K562 (cell line): ENCODE data around the gene TMEM151A. TPM values are rescaled to one million over a fixed set of nuclear protein-coding genes. Genes with fewer than 3 reads are reported as not detected.
A peak's percentile ranks its signal among the peaks of the same experiment; 100 is the strongest.
"Not testable (repeated sequence)": the region's sequence is repeated elsewhere in the genome, so short reads cannot be mapped to it uniquely, and the experiment has no call there.

Experiments used
- ATAC-seq: fragments of 200-7000 bp; cut with Tn5 transposase; 3 replicates; pipeline ENCODE4 v1.9.1; 2020; ENCODE audit warnings: moderate library complexity
- BruUV-seq: library from RNA; stranded (reverse); fragments of 400-500 nt; replicated peaks from 2 replicates; lab custom pipeline; 2021; lab: Mats Ljungman, UMichigan
- CTCF ChIA-PET: fragments of 300-600 bp; formaldehyde crosslinking; extraction: SDS; loops from one replicate; lab custom pipeline; 2021; ENCODE audit warnings: low intra/inter-chr PET ratio; lab: Yijun Ruan, JAX
- POLR2A ChIA-PET: fragments of 300-600, 350-650 bp; sonication (Branson Sonifier 250); formaldehyde crosslinking; extraction: SDS; loops from one replicate; lab custom pipeline; 2021; ENCODE audit warnings: antibody characterized with exemption, inconsistent platforms; lab: Yijun Ruan, JAX
- DNase-seq, 4 experiments: peaks; one replicate each; pipeline versions ENCODE4 v3.0.0 to v3.0.0-alpha.2; 2011 to 2018; ENCODE audit warnings: low spot score in 3 of 4, mixed read lengths in 3 of 4; ENCODE audit errors: extremely low read depth in 1 of 4
- FAIRE-seq: peaks from 2 replicates; lab custom pipeline; 2011; peaks lifted over from hg19 to GRCh38; lab: Jason Lieb, UNC
- H2AFZ ChIP-seq: 2 replicates; pipeline ENCODE4 v1.6.0; 2011; ENCODE audit warnings: low read depth, low read length, control low read depth, inconsistent platforms
- H3K27ac ChIP-seq: fragments of 200-600 bp; 3 replicates; pipeline ENCODE4 v1.8.0; 2011; ENCODE audit warnings: low read depth, mild to moderate bottlenecking, control low read depth, inconsistent platforms, low read length, moderate library complexity, mixed read lengths; ENCODE audit errors: extremely low read depth
- H3K27me3 ChIP-seq, 2 experiments: fragments of 300-600 bp in 1 of 2; 2 replicates in 1 of 2; 3 replicates in 1 of 2; pipeline versions ENCODE4 v1.6.0 to v1.8.0; 2011; ENCODE audit warnings: inconsistent platforms in 2 of 2, low read length in 2 of 2, mild to moderate bottlenecking in 1 of 2, mixed read lengths in 1 of 2, moderate library complexity in 1 of 2; ENCODE audit not compliant: control insufficient read depth in 2 of 2, insufficient read depth in 2 of 2
- H3K36me3 ChIP-seq: fragments of 300-600 bp; 3 replicates; pipeline ENCODE4 v1.8.0; 2011; ENCODE audit warnings: mild to moderate bottlenecking, low read length, inconsistent platforms; ENCODE audit not compliant: control insufficient read depth, insufficient read depth
- H3K4me1 ChIP-seq, 2 experiments: fragments of 200-600 bp in 1 of 2; replicated peaks in 1 of 2; 2 replicates in 1 of 2; 3 replicates in 1 of 2; pipeline versions ENCODE4 v1.5.1 to v1.8.0; 2011; ENCODE audit warnings: inconsistent platforms in 2 of 2, low read length in 2 of 2, mild to moderate bottlenecking in 1 of 2, mixed read lengths in 1 of 2, moderate library complexity in 1 of 2; ENCODE audit not compliant: control insufficient read depth in 2 of 2, insufficient read depth in 2 of 2
- H3K4me2 ChIP-seq: 2 replicates; pipeline ENCODE4 v1.6.1; 2011; ENCODE audit warnings: low read length, control low read depth, inconsistent platforms, mixed read lengths; ENCODE audit not compliant: insufficient read depth
- H3K4me3 ChIP-seq: fragments of 200-600 bp; sonication (generic), shearing (Covaris generic); 2 replicates; pipeline ENCODE4 v1.5.1; 2016; ENCODE audit warnings: control low read depth, inconsistent platforms
- H3K79me2 ChIP-seq: fragments of 200-600 bp; 3 replicates; pipeline ENCODE4 v1.8.0; 2011; ENCODE audit warnings: low read length, inconsistent platforms; ENCODE audit not compliant: control insufficient read depth, insufficient read depth
- H3K9ac ChIP-seq, 2 experiments: 2 replicates each; pipeline versions ENCODE4 v1.6.0 to v1.6.1; 2011; ENCODE audit warnings: low read depth in 2 of 2, low read length in 2 of 2, control low read depth in 1 of 2, inconsistent platforms in 1 of 2, mild to moderate bottlenecking in 1 of 2, mixed read lengths in 1 of 2; ENCODE audit not compliant: insufficient read depth in 1 of 2
- H3K9me1 ChIP-seq: one replicate; pipeline ENCODE4 v1.6.0; 2011; ENCODE audit warnings: inconsistent platforms, mild to moderate bottlenecking, low read length, moderate library complexity; ENCODE audit not compliant: control insufficient read depth, insufficient read depth
- H3K9me3 ChIP-seq: replicated peaks from 2 replicates; pipeline ENCODE4 v1.5.1; 2011; ENCODE audit warnings: low read depth, low read length, inconsistent platforms; ENCODE audit not compliant: control insufficient read depth, insufficient read depth
- H4K20me1 ChIP-seq: replicated peaks from 2 replicates; pipeline ENCODE4 v1.6.1; 2011; ENCODE audit warnings: low read length, inconsistent platforms, mixed read lengths; ENCODE audit not compliant: control insufficient read depth, insufficient read depth
- ZBTB33 ChIP-seq: sonication (generic); formaldehyde crosslinking; IDR thresholded peaks from 2 replicates; pipeline ENCODE4 v1.8.1; 2023; ENCODE audit warnings: mild to moderate bottlenecking, missing genetic modification reagents
- WGBS: fragments of 100-300 bp; shearing (Covaris generic); methylation state at CpG from one replicate; pipeline ENCODE4 v1.1.6; 2016; ENCODE audit warnings: low coverage, mixed read lengths; ENCODE audit not compliant: insufficient coverage; ENCODE audit errors: missing lambda C conversion rate; 5-methylcytosine and 5-hydroxymethylcytosine counted together
- in situ Hi-C: fragments of 300-500 bp; cut with MboI; formaldehyde crosslinking; loops from 4 replicates; pipeline ENCODE4 v1.15.0; 2018; ENCODE audit warnings: inconsistent platforms, mixed read lengths
- intact Hi-C: fragments of 100-400 bp; cut with micrococcal nuclease; formaldehyde crosslinking; loops from 2 replicates; pipeline ENCODE4 v1.14.2; 2022
- polyA plus RNA-seq, 8 experiments: library from polyadenylated mRNA; depleted of rRNA in 4 of 8; stranded (reverse) in 5 of 8; unstranded in 3 of 8; fragments of >200 nt; fragmentation: Nextera tagmentation in 2 of 8; fragmentation: Illumina TruSeq in 1 of 8; extraction: Ambion mirVana in 2 of 8; extraction: Trizol in 1 of 8; gene quantifications; 2 replicates each; pipeline versions ENCODE4 v1.2.1 to v1.2.3, GENCODE V29; 2011 to 2014; ENCODE audit warnings: inconsistent platforms in 1 of 8, missing spikeins in 1 of 8
- total RNA-seq, 7 experiments: library from RNA; depleted of rRNA in 6 of 7; stranded (reverse); fragments of >200 nt in 6 of 7; fragmentation: Illumina TruSeq in 2 of 7; extraction: Trizol in 2 of 7; gene quantifications; 2 replicates each; pipeline versions ENCODE4 v1.2.1 to v1.2.3, GENCODE V29; 2011 to 2021; ENCODE audit warnings: low replicate concordance in 1 of 7
- TF ChIP-seq, protein P1 (sequence below), 2 experiments: fragments of 450-650 bp; IDR thresholded peaks; 2 replicates each; pipeline ENCODE4 v1.6.1; 2016

TMEM151A gene
- total and polyA plus RNA-seq, 9 of the 15 experiments (the other 6 are each of a cell fraction or from before 2014, with no cell fraction given) = not detected

- peak overlapping the region in 1 of 2 experiments; percentile 89; a peak in 1 of 4 replicates for H3K9ac ChIP-seq
- BruUV-seq, H3K4me3 ChIP-seq: not testable (repeated sequence)
Observed at GRCh38 chr11:66310803-66311440, 19.2 kb downstream of the TMEM151A start.

More at GRCh38 chr11:66310803-66311440, 19.2 kb downstream of the TMEM151A start:
- H3K27ac ChIP-seq, H3K79me2 ChIP-seq, H3K9me1 ChIP-seq, intact Hi-C loops, H3K9me3 ChIP-seq, H3K36me3 ChIP-seq: not testable (repeated sequence)
- CTCF ChIA-PET = interaction anchor here (0.7 to 2.9 kb wide), 6 partner anchors 11 to 384 kb away, joined by 3 to 37 read pairs (median 7); partner anchors contain the start of gene RIN1
- peak overlapping the region; percentile 13; the same call in 1 of the 2 replicates for H2AFZ ChIP-seq
- WGBS = 83% methylated on average over 14 of the region's 18 CpGs
- peak; percentile 34; the same call in 1 of the 2 replicates for TF ChIP-seq ZBTB33
- TF ChIP-seq, protein P1, sequence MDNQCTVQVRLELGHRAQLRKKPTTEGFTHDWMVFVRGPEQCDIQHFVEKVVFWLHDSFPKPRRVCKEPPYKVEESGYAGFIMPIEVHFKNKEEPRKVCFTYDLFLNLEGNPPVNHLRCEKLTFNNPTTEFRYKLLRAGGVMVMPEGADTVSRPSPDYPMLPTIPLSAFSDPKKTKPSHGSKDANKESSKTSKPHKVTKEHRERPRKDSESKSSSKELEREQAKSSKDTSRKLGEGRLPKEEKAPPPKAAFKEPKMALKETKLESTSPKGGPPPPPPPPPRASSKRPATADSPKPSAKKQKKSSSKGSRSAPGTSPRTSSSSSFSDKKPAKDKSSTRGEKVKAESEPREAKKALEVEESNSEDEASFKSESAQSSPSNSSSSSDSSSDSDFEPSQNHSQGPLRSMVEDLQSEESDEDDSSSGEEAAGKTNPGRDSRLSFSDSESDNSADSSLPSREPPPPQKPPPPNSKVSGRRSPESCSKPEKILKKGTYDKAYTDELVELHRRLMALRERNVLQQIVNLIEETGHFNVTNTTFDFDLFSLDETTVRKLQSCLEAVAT (IDR thresholded peaks at IDR 0.05) = peak in 1 of 2 experiments; percentile 71; a peak in 1 of 4 replicates
- TF ChIP-seq, all 486 proteins: peak for 2; not testable (repeated sequence) for 484
- H4K20me1 ChIP-seq, H3K27me3 ChIP-seq, in situ Hi-C loops, DNase-seq, FAIRE-seq, H3K4me2 ChIP-seq, ATAC-seq: not testable (repeated sequence)
- POLR2A ChIA-PET = interaction anchor here (1.4 to 2.6 kb wide), 5 partner anchors 11 to 52 kb away, joined by 4 to 16 read pairs (median 7); partner anchors contain the start of gene YIF1A
- H3K4me1 ChIP-seq = peaks cover 23 to 47% of the 10 kb centered on the region in 2 experiments
